Measurements from ENCODE around the gene CXCL14.

GRCh38 chr5:135600971-135601381 lies 22.2 kb upstream of the CXCL14 start:
- TF ChIP-seq CTCF (IDR thresholded peaks at IDR 0.05), result no peak
- TF ChIP-seq POLR2A (IDR thresholded peaks at IDR 0.05), result no peak
- no peak for TF ChIP-seq POLR2AphosphoS5 (IDR thresholded peaks at IDR 0.05)
